Lung (tissue), 12 donors: ENCODE data around the gene KRT23. TPM values are rescaled to one million over a fixed set of nuclear protein-coding genes. Genes with fewer than 3 reads are reported as not detected.

Source experiments
- ATAC-seq: fragments of 200-7000 bp; cut with Tn5 transposase; one replicate; pipeline ENCODE4 v1.9.1; 2020; ENCODE audit warnings: moderate number of reproducible peaks; ENCODE audit not compliant: insufficient read depth, low FRiP score
- DNase-seq, 3 donors: peaks; one replicate each; pipeline ENCODE4 v3.0.0-alpha.2; 2013 to 2017
- H3K27ac ChIP-seq, 2 donors: one replicate each; pipeline ENCODE4 v1.5.1; 2013; ENCODE audit warnings: mild to moderate bottlenecking in 2 of 2, moderate library complexity in 2 of 2, control low read depth in 1 of 2, inconsistent platforms in 1 of 2, low read depth in 1 of 2, low read length in 1 of 2
- H3K27me3 ChIP-seq, 3 donors: one replicate each; pipeline ENCODE4 v1.5.1; 2013; ENCODE audit warnings: low read length in 2 of 3; ENCODE audit not compliant: control insufficient read depth in 3 of 3, insufficient read depth in 3 of 3
- H3K36me3 ChIP-seq, 4 donors: one replicate each; pipeline ENCODE4 v1.5.1; 2013; ENCODE audit warnings: low read length in 4 of 4, mild to moderate bottlenecking in 1 of 4, moderate library complexity in 1 of 4; ENCODE audit not compliant: control insufficient read depth in 4 of 4, insufficient read depth in 4 of 4
- H3K4me1 ChIP-seq, 5 donors: one replicate each; pipeline ENCODE4 v1.5.1; 2013; ENCODE audit warnings: low read length in 5 of 5, mild to moderate bottlenecking in 2 of 5, moderate library complexity in 1 of 5; ENCODE audit not compliant: control insufficient read depth in 5 of 5, insufficient read depth in 5 of 5
- H3K4me3 ChIP-seq: one replicate; pipeline ENCODE4 v1.5.1; 2013; ENCODE audit warnings: mild to moderate bottlenecking, control low read depth, moderate library complexity
- H3K9ac ChIP-seq, 2 donors: one replicate each; pipeline ENCODE4 v1.5.1; 2013; ENCODE audit warnings: low read length in 2 of 2, control low read depth in 1 of 2; ENCODE audit not compliant: insufficient read depth in 1 of 2
- H3K9me3 ChIP-seq, 4 donors: one replicate each; pipeline ENCODE4 v1.5.1; 2013; ENCODE audit warnings: low read length in 3 of 4, mild to moderate bottlenecking in 1 of 4, moderate library complexity in 1 of 4; ENCODE audit not compliant: control insufficient read depth in 4 of 4, insufficient read depth in 3 of 4
- CTCF ChIP-seq: IDR thresholded peaks from 2 replicates; pipeline ENCODE4 v1.5.1; 2012; ENCODE audit warnings: mild to moderate bottlenecking; ENCODE audit errors: control extremely low read depth, extremely low read depth
- WGBS, 2 donors: extraction: QIAGEN DNeasy Blood & Tissue Kit; methylation state at CpG; one replicate each; pipeline ENCODE4 v1.1.7; 2013; 5-methylcytosine and 5-hydroxymethylcytosine counted together
- polyA plus RNA-seq, 2 donors: library from polyadenylated mRNA; stranded (reverse); fragments of 200-250 nt; gene quantifications; one replicate each; pipeline ENCODE4 v1.2.1, GENCODE V29; 2013
- total RNA-seq, 2 donors: library from RNA; depleted of rRNA in 1 of 2; stranded (reverse); fragments of >200 nt in 1 of 2; gene quantifications; one replicate each; pipeline ENCODE4 v1.2.1, GENCODE V29; 2014 to 2021
- donor health status: control.
- donor health status: control.
- donor health status: Bipolar disorder and iron deficiency.
- donor health status: healthy.
- donor health status: DM: yes; HTN: yes; CAD: no.

KRT23 gene
- total and polyA plus RNA-seq, 4 donors = 1.3 to 9.4 (median 2.0) TPM

DNA sequence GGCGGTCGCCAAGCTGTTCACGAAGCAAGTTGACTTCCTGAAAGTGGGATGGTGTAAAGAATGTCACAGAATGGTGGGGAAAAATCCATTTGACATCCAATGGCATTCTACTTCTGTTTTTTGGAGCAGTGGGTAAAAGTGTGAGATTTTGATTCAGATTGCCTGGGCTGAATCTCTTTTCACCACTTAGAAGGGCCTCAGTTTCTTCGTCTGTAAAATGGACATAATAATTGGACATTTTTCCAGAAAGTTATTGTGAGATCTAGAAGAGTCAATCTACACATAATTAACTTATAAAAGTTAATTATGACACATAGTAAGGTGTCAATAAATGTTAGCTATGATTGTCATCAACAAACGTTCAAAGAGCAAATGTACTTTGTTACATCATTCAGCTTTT lies 43.7 kb upstream of the KRT23 start:
- no peak overlapping the region for H3K4me3 ChIP-seq
- no peak for TF ChIP-seq CTCF
- ATAC-seq (no peak), DNase-seq (no peak)
- H3K9me3 ChIP-seq = no peaks in the 10 kb centered on the region
- 57 to 67% methylated on average over 5 of the region's 5 CpGs for WGBS, 2 donors
- peaks cover 0 to 4% (median 0%) of the 10 kb centered on the region in 3 donors for H3K27me3 ChIP-seq
- H3K36me3 ChIP-seq = no peaks in the 10 kb centered on the region
- H3K27ac ChIP-seq = no peak overlapping the region
- H3K9ac ChIP-seq = no peak overlapping the region
- H3K4me1 ChIP-seq = peaks cover 0 to 10% (median 8%) of the 10 kb centered on the region in 5 donors

DNA sequence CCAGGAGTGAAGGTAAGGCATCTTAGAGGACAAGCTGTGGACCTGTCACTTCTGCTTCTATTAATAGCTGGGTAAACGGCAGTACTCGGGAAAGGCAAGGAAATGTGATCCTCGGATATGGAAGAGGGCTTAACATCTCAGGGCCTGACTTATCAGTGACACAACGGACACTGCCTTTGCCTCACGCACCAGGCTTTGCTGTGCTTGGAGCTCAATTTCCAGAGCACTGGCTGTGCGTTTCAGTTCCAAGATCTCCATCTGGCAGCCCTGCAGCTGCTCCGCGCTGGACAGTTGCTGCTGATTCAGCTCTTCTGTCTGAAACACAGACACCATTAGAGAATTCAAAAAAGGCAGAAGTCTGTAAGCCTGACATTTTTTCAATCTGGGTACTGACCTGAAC lies 43.1 kb upstream of the KRT23 start:
- DNase-seq (peak in 1 of 3 donors; percentile 80), ATAC-seq (no peak)
- Histone ChIP-seq H3K36me3 (no peaks in the 10 kb centered on the region), H3K9me3 (no peaks in the 10 kb centered on the region), H3K4me3 (no peak overlapping the region), H3K27me3 (peaks cover 0 to 4% (median 0%) of the 10 kb centered on the region in 3 donors), H3K27ac (no peak overlapping the region), H3K9ac (no peak overlapping the region), H3K4me1 (peaks cover 0 to 10% (median 8%) of the 10 kb centered on the region in 5 donors)
- WGBS, 2 donors = 49 to 64% methylated on average over 8 of the region's 8 CpGs
- no peak for TF ChIP-seq CTCF

DNA sequence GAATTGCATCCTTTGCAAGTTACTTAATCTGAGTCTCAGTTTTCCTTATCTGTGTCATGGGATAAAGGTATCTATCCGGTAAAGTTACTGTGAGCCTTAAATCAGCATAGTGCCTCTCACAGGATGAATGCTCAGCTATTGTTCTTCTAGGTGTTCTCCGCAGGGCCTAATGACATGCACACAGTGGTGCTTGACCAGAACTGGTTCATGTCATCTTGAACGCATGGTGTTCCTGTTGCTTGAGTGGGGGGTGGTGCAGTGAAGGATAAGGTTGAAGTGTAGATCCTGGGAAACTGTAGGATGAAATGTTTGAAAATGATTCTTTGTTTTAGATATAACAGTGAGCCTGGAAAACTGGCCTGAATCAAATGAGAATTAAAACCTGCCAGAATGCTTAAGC lies 42.7 kb upstream of the KRT23 start:
- Histone ChIP-seq H3K27me3 (peaks cover 0 to 4% (median 0%) of the 10 kb centered on the region in 3 donors), H3K4me1 (peaks cover 0 to 10% (median 8%) of the 10 kb centered on the region in 5 donors), H3K36me3 (no peaks in the 10 kb centered on the region), H3K9me3 (no peaks in the 10 kb centered on the region), H3K4me3 (no peak overlapping the region), H3K27ac (no peak overlapping the region), H3K9ac (no peak overlapping the region)
- WGBS, 2 donors = 87 to 89% methylated on average over 3 of the region's 3 CpGs
- DNase-seq (no peak), ATAC-seq (no peak)
- TF ChIP-seq CTCF = no peak

DNA sequence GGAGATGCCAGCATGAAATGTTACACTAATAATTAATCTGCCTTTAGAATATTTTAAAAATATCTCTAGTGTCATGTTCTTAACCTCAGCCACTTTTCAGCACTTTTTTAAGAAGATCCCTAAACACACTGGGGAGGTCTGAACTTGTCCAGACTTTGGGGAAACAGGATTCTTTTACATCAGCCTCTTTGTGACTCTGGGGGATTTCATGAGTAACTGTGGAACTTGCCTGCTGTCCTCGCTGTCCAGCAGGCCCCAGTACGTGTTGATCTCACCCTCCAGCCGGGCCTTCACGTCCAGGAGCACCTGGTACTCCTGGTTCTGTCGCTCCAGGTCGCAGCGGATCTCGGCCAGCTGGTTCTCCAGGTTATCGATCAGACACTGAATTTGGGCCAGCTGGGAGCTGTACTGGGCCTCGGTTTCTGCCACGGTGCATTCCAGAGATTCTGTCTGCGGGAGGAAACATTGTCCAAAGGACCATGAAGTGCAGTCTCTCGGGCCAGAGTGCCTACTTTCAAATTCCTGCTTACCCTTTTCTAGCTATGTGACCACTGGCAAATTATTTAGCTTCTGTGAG lies 41.2 kb upstream of the KRT23 start:
- Histone ChIP-seq H3K9ac (no peak overlapping the region), H3K9me3 (no peaks in the 10 kb centered on the region), H3K4me1 (peaks cover 0 to 10% (median 8%) of the 10 kb centered on the region in 5 donors), H3K27ac (no peak overlapping the region), H3K4me3 (no peak overlapping the region), H3K27me3 (peaks cover 0 to 4% (median 0%) of the 10 kb centered on the region in 3 donors), H3K36me3 (no peaks in the 10 kb centered on the region)
- WGBS, 2 donors = 68 to 84% methylated on average over 13 of the region's 13 CpGs
- ATAC-seq = no peak
- no peak for TF ChIP-seq CTCF
- DNase-seq = no peak
